KG1 (cell line): ENCODE data around the gene OR10C1.
"Not testable (repeated sequence)": the region's sequence is repeated elsewhere in the genome, so short reads cannot be mapped to it uniquely, and the experiment has no call there.

ENCODE experiments used
- DNase-seq: peaks from one replicate; lab custom pipeline; 2025; lab: John Stamatoyannopoulos, UW

The OR10C1 gene, protein sequence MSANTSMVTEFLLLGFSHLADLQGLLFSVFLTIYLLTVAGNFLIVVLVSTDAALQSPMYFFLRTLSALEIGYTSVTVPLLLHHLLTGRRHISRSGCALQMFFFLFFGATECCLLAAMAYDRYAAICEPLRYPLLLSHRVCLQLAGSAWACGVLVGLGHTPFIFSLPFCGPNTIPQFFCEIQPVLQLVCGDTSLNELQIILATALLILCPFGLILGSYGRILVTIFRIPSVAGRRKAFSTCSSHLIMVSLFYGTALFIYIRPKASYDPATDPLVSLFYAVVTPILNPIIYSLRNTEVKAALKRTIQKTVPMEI

DNA sequence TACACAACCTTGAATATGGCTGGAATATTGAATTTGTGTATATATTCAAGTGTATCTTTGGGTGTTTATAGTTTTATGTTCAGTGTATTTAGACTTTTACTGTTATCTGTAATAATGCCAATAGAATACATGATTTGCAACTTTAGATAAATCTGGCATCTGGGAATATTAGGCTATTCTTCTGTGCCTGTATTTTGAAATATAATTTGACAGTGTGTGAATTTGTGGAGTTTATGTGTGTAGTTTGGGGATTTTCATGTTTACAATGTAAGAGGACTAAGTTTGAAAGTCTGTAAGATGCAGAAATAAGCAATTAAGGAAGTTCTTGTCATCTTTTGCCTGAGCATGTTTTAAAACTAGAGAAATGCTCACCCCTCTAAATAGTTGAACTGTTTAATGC lies at the start of gene OR10C1:
OR10C1 (plus strand) TSS at position 301 of the 400 bp plus-strand sequence. CDS start 710 bp downstream, outside the sequence.
- no peak for DNase-seq

DNA sequence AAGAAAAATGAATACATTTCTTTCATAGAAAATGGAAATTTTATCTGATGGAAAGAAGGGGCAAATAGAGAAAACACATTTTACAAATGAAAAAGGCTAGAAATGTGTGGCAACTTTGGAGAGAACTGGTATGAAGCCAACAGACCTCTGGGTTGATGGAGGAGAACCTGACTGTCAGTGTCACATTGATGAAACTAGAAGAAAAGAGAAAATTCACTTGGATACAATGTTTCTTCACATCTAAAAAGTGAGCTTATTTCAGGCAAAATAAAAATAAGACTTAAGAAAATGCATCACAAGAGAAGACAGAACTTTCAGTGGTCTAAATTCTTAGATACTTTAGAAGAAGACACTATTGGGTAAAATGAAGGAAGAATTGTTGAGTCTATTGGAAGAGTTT lies 43.8 kb upstream of the OR10C1 start, which contains the start of gene OR12D2:
OR12D2 (plus strand) TSS at position 301 of the 400 bp plus-strand sequence. CDS start 1,069 bp downstream, outside the sequence.
- no peak for DNase-seq

DNA sequence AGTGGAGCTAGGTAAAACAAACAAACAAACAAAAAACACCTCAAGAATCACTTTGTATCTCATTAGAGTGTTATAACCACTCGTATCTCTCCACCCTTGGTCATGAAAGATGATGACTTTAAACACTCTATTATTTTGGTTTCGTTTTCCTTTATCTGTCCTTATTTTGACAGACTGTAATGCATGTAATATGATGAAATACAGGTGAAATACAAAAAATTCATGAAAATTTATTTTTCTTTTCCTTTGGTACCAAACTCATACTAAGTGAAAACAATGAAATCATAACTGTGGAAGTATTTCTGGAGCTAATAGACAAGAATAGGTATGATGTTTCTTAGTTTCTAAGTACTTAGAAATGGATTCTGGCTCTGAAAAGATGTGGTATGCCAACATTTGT lies 39.6 kb upstream of the OR10C1 start:
- no peak for DNase-seq

DNA sequence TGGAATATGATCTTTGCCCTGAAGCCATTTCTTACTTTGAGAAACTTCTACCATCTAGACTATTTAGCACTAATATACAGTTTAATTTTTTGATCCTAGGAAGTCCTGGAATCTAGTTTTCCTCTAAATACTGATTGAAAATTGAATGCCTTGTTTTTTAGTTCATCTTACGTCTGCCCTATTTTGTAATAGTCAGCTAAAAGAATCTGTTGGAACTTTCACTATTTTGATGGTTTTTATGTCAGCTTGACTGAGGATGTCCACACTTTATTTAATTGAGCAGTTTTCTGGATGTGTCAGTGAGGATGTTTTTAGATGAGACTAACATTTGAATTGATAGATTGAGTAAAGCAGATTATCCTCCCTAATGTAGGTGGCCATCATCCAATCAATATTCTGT lies 35.3 kb upstream of the OR10C1 start:
- no peak for DNase-seq

DNA sequence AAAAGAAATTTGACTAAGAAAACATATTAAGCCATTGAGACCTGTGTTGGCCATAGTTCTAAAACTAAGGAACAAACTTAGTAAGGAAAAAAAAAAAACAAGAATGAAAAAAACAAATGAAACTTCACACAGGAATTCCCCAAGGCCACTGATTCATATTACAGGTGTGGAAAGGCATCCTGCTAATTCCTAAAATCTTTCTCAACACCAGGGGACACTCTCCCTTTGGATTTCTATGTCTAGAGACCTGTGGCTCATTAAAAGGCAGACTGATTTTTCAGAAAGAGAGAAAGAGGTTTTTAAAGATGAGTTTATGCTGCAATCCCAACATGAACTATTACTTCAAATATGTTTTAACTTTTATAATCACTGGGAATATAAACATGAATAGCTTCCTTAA lies 24.5 kb upstream of the OR10C1 start, which contains the start of gene OR12D1:
OR12D1 (plus strand) TSS at position 341 of the 400 bp plus-strand sequence.
- DNase-seq, result no peak

DNA sequence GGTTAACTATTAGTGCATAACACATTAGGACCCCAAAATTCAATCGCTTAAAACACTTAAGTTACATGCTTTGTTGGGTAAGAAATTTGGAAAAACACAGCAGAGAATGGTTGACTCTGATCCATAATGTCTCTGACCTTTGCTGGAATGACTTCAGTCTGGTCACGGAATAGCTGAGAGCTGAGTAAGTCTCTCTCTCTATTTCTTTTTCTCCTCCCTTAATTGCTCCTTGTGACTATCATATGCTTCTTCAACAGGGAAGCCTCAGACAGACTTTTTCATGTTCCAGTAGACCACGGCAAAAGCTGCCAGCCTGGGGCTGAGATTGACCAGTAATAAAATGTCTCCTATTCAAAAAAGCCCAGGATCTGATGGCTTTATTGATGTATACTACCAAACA lies 19.6 kb upstream of the OR10C1 start:
- DNase-seq, result no peak

DNA sequence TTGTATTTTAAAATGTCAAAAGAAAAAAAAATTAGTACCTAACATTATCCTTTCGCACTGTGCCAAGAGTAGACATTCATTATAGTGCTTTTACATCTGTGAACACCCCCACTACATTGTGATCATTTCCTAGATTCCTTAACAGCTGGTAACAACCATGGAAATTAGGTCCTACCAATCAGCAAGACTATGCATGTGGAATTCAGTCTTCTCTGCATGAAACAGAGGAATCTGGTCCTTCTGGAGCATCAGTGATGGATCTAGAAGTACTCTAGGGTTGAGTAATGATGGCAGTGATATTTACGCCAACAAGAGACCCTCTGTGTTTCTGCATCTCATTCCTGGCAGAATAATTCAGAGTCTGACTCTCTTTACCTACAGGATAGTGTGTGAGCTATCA lies 14.9 kb upstream of the OR10C1 start:
- no peak for DNase-seq

DNA sequence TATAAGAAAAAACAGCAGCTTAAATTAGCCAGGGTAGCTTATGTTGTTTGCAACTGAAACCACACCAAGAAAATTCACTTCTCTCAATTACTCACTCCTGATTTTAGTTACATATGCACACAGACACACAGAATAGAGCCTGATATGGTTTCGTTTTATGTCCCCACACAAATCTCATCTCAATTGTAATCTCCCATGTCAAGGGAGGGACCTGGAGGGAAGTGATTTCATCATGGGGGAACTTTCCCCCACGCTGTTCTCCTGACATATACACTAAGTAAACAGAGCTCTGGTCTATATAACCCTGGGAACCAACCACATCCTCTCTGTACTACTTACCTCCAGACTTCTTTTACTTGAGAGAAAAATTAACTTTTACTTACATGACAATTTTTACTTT lies 14.5 kb upstream of the OR10C1 start:
- no peak for DNase-seq

DNA sequence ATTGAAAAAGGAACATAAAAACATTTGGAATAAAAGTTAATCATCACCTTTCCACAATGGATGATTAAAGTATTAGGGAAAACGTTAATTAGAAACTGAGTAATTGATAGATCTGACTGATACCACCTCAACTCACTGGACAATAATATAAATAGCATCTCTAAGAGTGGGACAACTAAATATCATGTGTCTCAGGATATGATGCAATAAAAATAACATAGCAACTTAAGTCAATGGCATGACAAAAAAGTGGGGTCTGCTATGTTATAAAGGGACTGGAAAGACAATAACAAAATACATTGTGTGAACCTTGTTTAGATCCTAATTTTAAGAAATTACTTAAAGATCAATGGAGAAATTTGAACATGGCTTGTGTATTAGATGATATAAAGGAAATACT lies 14.0 kb upstream of the OR10C1 start:
- no peak for DNase-seq

DNA sequence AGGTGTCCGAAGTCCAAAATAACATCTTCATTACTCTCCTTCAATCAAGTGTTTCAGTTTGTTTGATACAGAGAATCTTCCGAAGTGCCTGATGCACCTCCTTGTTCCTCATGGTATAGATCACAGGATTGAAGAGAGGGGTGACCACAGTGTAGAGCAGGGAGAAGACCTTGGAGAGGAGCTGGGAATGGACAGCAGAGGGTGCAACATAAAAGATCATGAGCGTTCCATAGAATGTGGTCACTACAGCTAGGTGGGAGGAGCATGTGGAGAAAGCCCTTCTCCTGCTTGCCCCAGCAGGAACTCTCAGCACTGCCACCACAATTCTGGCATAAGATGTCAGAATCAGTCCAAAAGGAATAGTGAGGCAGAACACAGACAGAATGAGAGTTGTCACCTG lies 12.5 kb upstream of the OR10C1 start:
- DNase-seq, result no peak

DNA sequence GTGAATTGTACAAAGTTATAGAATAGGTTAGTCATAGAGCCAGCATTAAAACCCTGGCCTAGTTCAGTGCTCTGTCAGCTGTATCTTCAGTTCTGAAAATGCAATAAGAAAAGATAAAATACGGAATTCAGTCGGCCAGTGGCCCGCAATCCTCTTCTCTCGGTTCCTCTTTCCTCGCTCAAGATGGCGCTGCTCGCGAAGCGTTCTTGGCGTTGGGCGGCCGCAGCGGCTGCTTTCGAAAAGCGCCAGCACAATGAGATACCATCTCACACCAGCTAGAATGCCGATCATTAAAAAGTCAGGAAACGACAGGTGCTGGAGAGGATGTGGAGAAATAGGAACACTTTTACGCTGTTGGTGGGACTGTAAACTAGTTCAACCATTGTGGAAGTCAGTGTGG lies 2.4 kb upstream of the OR10C1 start:
- DNase-seq, result not testable (repeated sequence)

DNA sequence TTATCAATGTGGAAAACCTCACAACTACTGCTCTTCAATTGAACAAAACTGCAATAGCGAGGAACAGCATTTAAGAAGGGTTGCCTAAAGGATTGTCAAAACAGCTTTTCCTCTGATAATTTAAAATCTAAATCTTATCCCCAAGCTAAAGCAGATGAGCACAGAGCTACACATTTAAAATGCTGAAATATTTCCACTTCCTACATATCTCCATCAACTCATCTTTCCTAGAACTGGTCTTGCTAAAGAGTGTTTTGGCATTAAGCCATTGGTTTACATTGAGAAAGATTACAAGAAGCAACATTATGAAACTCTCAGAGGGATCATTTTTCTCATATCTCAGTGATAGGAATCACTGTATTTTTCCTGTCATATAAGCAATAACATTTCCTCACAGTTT lies 3.6 kb downstream of the OR10C1 start:
- DNase-seq, result no peak

DNA sequence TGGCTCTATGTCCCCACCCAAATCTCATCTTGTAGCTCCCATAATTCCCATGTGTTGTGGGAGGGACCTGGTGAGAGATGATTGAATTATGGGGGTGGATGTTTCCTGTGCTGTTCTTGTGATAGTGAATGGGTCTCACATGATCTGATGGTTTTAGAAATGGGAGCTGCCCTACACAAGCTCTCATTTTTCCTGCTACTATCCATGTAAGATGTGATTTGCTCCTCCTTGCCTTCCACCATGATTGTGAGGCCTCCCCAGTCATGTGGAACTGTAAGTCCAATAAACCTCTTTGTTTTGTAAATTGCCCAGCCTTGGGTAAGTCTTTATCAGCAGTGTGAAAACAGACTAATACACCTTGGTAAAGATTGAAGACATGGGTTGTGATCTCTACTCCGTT lies 4.9 kb downstream of the OR10C1 start:
- DNase-seq, result not testable (repeated sequence)

DNA sequence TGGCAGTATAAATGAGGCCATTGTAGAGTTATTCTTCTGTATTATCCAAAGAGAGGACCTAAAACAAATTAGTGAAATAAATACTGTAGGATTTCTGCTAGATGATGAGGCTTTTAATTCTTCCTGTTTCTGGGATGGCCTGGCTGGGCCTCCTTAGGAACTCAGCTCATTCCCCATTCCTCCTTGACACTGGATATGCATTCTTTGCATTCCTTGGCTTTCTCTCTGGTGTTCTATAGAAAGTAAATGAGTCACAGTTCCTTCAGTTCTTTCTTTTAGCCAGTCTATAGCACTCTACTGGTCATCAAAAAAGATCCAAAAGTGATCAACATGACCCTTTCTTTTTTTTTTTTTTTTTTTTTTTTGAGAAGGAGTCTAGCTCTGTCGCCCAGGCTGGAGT lies 8.6 kb downstream of the OR10C1 start:
- no peak for DNase-seq

DNA sequence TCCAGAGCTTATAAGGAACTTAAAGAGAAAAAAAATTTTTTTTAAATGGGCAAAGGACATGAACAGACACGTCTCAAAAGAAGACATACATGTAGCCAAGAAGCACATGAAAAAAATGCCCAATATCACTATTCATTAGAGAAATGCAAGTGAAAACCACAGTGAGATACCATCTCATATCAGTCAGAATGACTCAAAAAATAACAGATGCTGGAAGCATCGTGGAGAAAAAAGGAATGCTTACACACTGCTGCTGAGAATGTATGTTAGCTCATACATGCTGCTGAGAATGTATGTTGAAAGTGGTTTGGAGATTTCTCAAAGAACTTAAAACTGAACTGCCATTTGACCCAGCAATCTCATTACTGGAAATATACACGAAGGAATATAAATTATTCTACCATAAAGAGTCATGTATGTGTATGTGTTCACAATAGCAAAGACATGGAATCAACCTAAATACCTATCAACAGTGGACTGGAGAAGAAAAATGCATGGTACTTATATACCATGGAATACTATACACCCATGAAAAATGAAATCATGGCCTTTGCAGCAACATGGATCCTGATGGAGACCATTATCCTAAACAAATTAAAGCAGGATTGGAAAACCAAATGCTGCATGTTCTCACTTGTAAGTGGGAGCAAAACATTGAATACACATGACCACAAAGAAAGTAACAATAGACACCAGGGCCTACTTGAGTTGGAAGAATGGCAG lies 12.5 kb downstream of the OR10C1 start:
- DNase-seq, result no peak

DNA sequence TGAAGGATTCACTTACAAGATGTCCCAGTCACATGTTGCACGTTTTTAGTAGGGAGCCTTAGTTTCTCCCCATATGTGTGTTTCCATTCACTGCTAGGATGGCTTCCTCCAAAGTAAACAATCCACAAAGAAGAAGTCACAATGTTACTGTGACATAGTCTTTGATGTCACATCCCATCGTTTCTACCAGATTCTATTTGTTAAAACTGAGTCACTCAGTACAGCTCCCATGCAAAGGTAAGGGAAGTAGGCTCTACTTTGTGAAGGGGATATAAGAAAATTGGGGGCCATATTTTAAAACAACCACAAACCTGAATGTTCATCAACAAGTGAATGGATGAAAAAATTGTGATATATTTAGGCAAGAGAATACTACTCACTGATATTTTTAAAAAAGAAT lies 17.9 kb downstream of the OR10C1 start, which contains the start of the genes OR11A1 and OR2H1:
OR11A1 (minus strand) TSS at position 101 of the 400 bp plus-strand sequence. CDS start 29,430 bp downstream, outside the sequence.
OR2H1 (plus strand) TSS at position 185 of the 400 bp plus-strand sequence. CDS start 4,615 bp downstream, outside the sequence.
- no peak for DNase-seq

DNA sequence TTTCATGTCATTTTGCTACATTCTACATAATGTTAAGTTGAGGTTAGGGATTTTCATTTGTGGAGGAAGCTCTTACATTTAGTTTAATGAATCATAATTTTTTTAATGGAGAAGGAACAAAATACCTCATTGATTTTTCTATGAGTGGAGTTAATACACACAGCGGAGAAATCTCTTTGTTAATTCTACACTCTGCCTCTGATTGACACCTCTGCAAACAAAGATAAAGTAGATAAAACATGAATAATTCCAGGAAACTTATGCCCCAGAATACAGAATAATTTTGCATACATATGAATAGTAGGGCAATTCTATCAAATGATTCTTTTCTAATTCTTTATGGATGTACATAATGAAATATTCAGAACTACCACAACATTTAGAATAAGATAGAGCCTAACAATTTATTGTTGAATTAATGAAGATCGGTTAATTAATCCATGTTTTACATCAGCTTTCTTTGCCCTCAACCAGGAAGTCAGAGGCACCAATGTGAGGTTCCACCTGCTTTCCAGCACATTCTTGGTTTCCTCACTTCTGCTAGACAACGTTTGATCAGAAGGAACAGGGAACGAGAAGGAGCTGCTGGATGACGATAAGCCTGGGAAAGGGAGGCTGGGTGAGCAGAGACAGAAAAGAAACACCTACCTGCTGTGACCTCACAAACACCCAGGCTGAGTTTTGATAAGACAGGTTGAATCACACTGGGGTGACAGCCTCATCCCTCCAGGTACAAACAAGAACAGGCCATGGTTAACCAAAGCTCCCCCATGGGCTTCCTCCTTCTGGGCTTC lies 22.1 kb downstream of the OR10C1 start:
- DNase-seq, result no peak

DNA sequence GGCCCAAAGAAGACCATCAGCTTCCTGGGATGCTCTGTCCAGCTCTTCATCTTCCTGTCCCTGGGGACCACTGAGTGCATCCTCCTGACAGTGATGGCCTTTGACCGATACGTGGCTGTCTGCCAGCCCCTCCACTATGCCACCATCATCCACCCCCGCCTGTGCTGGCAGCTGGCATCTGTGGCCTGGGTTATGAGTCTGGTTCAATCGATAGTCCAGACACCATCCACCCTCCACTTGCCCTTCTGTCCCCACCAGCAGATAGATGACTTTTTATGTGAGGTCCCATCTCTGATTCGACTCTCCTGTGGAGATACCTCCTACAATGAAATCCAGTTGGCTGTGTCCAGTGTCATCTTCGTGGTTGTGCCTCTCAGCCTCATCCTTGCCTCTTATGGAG lies 22.9 kb downstream of the OR10C1 start:
- no peak for DNase-seq

DNA sequence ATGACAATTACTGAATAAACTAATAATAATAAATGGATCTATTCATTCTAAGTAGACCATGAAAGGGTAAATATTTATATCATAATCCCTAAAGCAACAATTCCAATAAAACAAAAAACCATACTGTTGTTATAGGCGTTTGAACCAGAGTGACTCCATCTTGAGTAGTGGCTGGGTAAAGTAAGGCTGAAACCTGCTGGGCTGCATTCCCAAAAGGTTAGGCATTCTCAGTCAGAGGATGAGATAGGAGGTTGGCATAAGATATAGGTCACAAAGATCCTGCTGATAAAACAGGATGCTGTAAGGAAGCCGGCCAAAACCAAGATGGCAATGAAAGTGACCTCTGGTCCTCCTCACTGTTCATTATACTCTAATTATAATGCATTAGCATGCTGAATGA lies 26.2 kb downstream of the OR10C1 start:
- DNase-seq, result no peak

DNA sequence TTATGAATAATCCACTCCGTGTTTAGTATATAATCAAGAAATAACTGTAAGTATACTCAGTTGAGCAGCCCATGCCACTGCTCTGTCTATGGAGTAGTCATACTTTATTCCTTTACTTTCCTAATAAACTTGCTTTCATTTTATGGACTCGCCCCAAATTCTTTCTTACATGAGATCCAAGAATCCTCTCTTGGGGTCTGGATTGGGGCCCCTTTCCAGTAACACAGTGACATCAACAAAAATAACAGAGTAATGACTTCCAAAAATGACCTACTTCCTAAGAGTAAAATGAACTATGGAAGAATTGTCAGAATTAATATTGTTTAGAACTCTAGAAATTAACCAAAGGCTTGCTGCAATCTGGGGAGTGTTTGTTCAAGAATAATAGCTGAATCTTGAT lies 26.7 kb downstream of the OR10C1 start:
- DNase-seq, result no peak

DNA sequence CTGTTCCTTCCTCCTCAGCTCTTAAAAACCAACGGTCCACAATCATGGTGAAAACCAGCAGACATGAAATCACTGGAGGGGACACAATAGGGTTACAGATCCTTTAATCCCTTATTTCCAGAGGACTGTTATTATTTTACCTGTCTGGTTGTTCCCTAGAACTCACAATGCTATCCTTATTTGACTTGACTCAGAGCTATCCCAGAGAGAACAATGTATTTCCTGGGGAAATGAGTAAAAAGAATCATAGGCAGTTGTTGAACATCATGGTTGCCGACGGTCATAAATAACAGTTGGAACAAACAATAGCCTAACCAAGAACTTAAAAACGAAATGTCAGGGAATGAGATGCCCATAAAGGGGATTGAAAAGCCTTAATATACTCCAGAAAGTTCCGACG lies 27.1 kb downstream of the OR10C1 start:
- DNase-seq, result no peak

DNA sequence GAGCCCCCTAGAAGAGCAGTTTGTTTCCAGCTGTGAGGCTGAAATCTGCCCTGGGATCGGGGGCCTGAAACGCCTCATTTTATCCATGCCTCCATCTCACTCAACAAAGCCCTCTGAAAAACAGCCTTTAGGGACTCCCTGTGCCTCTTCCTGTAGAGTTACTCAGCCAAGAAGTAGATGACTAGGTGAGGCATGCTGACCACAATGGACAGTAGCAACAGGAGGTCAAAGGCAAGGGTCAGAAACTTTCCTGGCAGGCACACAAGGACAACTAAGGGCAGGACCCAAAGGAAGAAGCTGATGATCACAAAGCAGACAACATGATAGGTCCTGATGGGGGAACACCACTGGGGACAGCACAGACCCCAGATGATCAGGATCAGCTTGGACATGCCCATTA lies 35.9 kb downstream of the OR10C1 start:
- DNase-seq, result no peak
